Fibroblast of skin of right biceps (primary cell): ENCODE results near the gene ARL15.

Source experiments
- DNase-seq: peaks from one replicate; pipeline ENCODE4 v3.0.0-alpha.2; 2013

The ARL15 gene

GRCh38 chr5:54195701-54196100 lies 114.7 kb downstream of the ARL15 start:
- DNase-seq: no peak

DNA sequence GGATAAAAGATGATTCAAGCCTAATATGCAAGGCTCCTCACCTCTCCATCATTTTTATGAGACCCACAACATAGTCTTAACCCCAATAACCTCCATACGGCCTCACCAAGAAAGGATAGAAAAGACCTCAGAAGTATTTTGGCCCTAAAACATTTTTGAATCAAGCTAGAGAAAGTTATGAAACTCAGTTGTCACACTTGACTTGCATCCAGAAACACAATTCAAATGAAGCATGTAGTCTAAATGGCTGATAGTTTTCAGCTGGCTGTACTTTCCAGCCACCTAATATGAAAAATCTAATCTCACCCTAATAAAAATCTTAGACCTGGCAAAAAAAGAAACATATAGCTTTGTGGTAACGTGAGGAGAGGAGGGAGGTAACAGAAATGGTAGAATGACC lies 116.1 kb downstream of the ARL15 start:
- DNase-seq: no peak

- DNase-seq: no peak
These were observed 122.7 kb downstream of the ARL15 start for GRCh38 chr5:54187694-54188093.

DNA sequence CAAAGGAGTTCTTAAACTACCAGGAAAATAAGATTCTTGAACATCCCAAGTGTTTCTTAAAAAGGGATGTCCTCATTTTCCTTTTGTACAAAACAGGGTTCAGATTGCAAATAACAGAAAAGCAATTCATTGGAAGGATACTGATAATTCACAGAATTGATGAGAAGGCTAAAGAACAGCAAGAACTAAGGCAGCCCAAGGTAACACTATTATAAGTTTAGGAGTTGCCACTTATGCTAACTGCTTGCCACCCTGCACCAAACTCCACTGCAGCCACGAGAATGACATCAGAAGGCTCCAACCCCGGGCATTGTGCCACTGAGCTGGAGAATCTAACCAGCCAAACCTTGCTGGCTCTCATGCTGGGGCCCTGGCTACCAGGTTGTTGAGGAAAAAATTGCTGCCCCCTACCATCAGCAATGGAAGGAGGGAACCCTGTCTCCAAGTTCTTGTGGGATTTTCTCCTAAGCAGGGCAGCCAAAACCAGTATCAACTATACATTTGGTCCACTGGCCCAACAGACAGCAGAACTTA lies 123.4 kb downstream of the ARL15 start:
- DNase-seq: no peak

GRCh38 chr5:54186108-54186507 lies 124.3 kb downstream of the ARL15 start:
- peak; percentile 17 for DNase-seq

GRCh38 chr5:54184806-54185205 lies 125.6 kb downstream of the ARL15 start:
- DNase-seq: no peak

GRCh38 chr5:54180630-54181031 lies 129.7 kb downstream of the ARL15 start:
- DNase-seq: peak; percentile 49

GRCh38 chr5:54178991-54179390 lies 131.4 kb downstream of the ARL15 start:
- no peak for DNase-seq

GRCh38 chr5:54178207-54178606 lies 132.2 kb downstream of the ARL15 start:
- no peak for DNase-seq

DNA sequence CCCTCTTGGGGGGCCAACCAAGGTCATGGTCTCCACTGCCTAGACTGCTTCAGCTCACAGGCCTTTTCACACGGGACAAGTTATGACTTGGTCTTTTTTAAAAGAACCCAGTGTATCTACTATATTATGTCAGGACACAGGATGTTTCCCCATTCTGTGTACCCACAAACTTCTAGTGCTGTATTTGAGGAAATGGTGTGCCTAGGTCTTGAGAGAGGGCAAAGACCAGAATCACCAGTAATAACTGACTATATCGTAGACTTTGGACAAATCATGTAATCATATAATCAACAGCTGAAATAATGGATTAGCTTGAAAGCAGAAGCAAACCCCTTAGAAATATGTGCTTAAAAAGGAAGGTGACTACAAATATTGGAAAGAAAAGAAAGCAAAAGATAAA lies 133.3 kb downstream of the ARL15 start:
- no peak for DNase-seq

- DNase-seq: peak; percentile 60
These were observed 134.1 kb downstream of the ARL15 start for GRCh38 chr5:54176066-54176830.

DNA sequence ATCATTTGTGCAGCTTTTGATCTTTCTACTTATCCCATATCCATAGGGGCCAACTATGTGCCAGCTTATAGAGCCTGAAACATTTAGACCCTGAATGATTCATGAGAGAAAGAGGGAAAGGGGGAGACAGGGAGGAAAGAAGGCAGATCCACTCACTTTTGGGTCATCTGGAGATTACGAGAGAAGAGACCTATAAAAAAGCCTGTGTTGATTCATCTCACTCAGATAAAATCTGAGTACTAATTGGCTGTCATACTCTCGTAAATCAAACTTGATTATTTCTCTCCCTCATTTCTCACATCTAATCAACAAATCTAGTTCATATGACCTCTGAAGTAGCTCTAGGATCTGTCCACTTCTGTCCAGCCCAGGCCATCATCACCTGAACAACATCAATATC lies 137.1 kb downstream of the ARL15 start:
- no peak for DNase-seq

DNA sequence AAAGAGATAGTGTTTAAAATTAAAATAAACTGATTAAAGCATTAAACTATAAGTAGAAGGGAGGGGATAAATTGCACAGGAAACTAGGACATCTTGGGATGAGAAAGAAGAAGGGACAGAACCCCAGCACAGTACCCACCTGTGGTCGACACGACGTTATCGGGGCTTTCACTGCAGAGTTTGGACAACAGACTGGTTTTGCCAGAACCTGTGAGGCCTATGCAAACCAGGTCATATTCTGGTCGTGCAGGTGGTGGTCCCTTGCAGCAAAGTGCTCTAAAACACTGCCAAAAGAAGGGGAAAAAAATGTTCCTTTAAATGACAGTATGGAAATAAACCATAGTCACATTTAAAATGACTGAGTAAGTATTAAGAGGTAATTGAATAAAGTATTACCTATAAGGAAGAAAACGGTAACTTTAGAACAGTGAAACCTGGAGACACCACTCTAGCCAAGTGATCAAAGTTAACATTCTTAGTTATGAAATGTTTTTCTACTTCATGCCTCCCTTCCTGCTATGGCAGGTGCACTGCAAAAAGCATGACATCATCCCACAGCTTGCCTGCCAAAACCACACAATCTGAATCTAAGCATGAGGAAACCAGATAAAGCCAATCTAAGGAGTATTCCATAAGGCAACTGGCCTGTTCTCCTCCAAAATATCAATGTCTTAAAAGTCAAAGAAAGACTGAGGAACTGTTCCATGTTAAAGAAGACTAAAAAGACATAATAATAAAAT lies 138.6 kb downstream of the ARL15 start:
- peak; percentile 16 for DNase-seq

- DNase-seq: no peak
These were observed 144.7 kb downstream of the ARL15 start for GRCh38 chr5:54165687-54166086.

DNA sequence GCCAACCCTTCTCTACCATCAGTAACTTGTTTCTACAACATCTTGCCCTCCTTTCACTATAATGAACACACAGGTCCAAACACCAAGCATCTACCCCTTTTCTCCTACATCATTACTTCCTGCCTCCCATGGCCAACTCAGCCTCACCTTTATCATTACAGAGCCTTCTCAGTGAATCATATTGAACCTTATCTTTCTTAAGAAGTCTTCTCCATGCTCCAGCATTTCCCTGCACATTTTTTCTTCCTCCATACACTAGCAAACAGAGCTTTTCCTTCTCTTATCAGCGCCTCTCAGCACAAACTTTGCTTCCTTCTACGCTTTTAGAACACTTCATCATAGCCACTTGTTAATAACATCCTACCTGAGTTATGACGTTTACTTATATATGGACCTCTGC lies 148.2 kb downstream of the ARL15 start:
- DNase-seq: no peak

DNA sequence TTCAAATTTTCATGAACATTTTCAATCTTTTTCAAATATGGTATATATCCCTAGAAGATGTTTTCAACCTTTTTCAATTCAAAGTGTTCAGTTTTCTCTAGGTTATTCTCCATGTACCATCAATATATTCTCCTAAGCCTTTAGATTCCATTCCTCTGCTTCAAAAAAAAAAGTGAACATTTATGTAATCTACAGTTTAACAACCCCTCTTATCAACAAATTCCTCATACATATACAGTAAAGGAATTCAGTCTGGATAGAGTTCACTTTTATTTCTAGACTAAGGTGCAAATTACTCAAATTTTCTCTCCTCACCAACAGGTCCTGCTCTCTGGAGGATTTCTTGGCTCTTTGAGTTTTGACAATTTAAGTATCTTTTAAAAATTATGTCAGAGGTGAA lies 150.0 kb downstream of the ARL15 start:
- DNase-seq: no peak

- DNase-seq: peak; percentile 51
These were observed 150.5 kb downstream of the ARL15 start for GRCh38 chr5:54159893-54160195.

DNA sequence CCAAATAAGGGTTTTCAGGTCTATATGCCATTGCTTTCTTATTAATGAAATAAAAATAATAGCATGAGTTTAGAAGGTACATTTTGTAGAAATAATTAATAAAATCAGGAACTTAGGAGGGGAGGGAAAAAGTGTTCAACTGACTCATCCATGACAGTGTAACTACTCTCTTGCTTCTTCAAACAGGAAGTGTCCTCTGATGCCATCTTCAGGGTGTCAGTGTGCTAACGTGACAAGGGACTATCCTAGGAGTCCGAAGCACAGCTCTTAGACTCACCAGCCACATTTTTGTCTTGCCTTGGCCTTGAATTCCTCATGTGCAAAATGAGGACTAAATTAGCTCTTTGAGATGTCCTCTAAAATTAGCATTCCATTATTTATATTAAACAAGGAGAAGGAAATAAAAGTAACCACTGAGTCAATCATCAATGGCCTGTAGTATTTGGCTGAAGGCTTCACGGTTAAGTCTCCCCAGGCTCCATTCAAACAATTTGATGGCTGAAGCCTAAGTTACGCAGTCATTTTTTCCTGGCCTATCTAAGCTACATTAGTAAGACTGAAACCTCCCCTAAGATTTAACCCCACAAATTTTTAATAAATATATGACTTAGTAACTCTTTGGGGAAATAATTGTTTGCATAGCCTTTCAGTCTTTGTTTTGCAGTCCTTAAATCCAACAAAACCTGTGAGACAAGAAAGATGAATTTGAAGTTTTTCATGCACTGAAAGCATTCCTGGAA lies 151.1 kb downstream of the ARL15 start:
- peak; percentile 55 for DNase-seq

DNA sequence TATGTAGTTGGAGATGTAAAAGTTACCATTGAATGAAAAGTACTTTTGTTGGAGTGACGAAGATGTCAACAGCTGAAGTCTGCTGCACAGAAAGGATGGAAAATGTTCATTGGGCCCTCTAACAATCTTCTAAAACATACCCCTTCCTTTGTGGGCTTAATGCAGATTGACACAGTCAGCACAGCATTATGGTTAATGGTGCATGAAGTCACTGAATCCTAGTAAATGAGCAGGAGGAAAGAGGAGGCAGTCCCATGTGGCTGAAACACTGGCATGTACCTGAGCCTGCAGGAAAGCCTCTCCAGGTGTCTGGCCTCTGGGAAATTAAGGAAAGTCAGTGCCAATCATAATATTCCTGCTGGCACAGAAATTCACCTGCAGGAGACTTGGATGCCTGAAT lies 153.8 kb downstream of the ARL15 start:
- no peak for DNase-seq

- DNase-seq: no peak
These were observed 159.5 kb downstream of the ARL15 start for GRCh38 chr5:54150841-54151240.

DNA sequence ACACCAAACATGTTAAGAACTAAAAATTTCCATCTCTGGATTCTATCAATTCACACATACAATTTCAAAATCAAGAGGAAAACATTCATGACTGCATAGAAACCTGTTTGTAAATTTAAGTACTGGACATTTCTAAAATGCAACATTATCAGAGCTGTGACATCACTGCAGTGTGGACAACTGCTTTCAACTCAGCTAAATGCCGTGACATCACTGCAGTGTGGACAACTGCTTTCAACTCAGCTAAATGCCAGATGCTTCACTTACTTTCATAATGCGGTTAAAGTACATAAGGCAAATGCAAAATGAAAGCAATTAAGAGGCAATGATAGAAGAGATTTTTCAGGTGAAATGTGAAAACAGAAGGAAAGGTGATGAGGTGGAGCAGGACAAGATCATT lies 161.5 kb downstream of the ARL15 start:
- no peak for DNase-seq

DNA sequence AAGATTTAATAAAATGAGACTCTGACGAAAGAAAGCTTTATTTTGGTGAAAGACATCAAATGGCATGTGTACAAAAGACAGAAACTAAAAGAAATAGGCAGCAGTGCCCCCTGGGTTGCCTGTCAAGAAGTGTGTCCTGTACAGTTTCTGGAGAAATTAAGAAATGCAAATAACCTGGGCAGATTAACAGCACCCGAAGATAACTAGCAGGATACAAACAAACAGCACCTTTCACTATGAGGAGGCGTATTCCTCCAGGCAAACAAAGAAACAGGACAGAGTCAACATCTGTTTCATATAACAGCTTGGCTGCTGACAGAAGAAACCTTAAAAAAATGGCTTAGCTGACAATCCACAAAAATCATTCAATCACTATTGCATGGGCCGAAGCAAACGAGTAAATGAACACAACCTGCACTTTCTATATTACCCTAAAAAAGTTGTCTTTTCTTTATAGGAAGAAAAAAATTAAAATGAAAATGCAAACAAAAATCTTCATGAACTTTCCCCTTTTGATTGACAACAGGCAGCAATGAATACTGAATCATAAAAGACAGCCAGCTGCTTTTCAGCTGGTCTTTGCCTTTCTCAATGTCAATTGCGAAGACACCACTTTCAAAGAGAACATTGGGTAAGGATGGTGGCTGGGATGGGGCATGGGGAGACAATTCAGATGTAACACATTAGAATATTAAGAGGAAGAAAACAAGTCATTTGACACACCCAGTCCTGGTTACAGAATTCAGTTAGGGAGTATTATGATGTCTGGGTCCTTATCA lies 162.1 kb downstream of the ARL15 start:
- DNase-seq: peak; percentile 38

GRCh38 chr5:54146916-54147315 lies 163.5 kb downstream of the ARL15 start:
- no peak for DNase-seq
